Right lobe of liver (tissue), 6 donors: ENCODE data around the gene ITGA2. TPM values are rescaled to one million over a fixed set of nuclear protein-coding genes. Genes with fewer than 3 reads are reported as not detected.

Source experiments
- ATAC-seq, 4 donors: fragments of 200-7000 bp; cut with Tn5 transposase; one replicate each; pipeline ENCODE4 v1.9.1; 2020; ENCODE audit warnings: mild to moderate bottlenecking in 4 of 4, moderate library complexity in 4 of 4
- DNase-seq, 3 donors: peaks; one replicate each; pipeline ENCODE4 v3.0.0-alpha.2; 2020
- H3K27ac ChIP-seq, 3 donors: fragments of 200-600 bp; one replicate each; pipeline ENCODE4 v1.8.0; 2022
- H3K27me3 ChIP-seq, 2 donors: fragments of 200-600 bp; one replicate each; pipeline ENCODE4 v1.8.0; 2022
- H3K36me3 ChIP-seq, 4 donors: fragments of 200-600 bp; sonication (generic) in 1 of 4; one replicate each; pipeline versions ENCODE4 v1.5.1 to v1.8.0; 2017 to 2022; ENCODE audit warnings: control low read depth in 1 of 4
- H3K4me1 ChIP-seq, 4 donors: fragments of 200-600 bp; sonication (generic) in 1 of 4; one replicate each; pipeline versions ENCODE4 v1.5.1 to v1.8.0; 2017 to 2022; ENCODE audit warnings: control low read depth in 1 of 4
- H3K4me3 ChIP-seq, 3 donors: fragments of 200-600 bp; one replicate each; pipeline ENCODE4 v1.8.0; 2022
- H3K9me3 ChIP-seq, 4 donors: fragments of 200-600 bp; sonication (generic) in 1 of 4; one replicate each; pipeline versions ENCODE4 v1.5.1 to v1.8.0; 2017 to 2022; ENCODE audit warnings: control low read depth in 1 of 4
- POLR2A ChIP-seq: fragments of 450-650 bp; IDR thresholded peaks from one replicate; pipeline ENCODE4 v1.6.1; 2017; ENCODE audit warnings: antibody characterized with exemption, mild to moderate bottlenecking
- WGBS: methylation state at CpG from one replicate; pipeline ENCODE4 v1.1.6; 2018; ENCODE audit warnings: low coverage, low lambda C conversion rate; ENCODE audit not compliant: insufficient coverage; ENCODE audit errors: missing lambda C conversion rate; 5-methylcytosine and 5-hydroxymethylcytosine counted together
- intact Hi-C, 2 donors: fragments of 100-400 bp; cut with DNase I; formaldehyde crosslinking; loops; one replicate each; pipeline versions ENCODE4 v1.11.2 to v1.14.1; 2022
- total RNA-seq, 6 experiments: library from RNA; depleted of rRNA in 2 of 6; stranded (reverse); fragments of >200 nt in 2 of 6; fragmentation: NEBNext Ultra II Directional in 3 of 6; extraction: Animal tissue kit (Norgen Biotek cat#: 25700) in 3 of 6; gene quantifications; one replicate each; pipeline versions ENCODE4 v1.1.0 to v1.2.4, GENCODE V29; 2016 to 2023
- TF ChIP-seq, protein P1 (sequence below), 4 donors: fragments of 200-600 bp in 3 of 4; fragments of 450-650 bp in 1 of 4; IDR thresholded peaks; one replicate each; pipeline versions ENCODE4 v1.5.1 to v1.8.0; 2016 to 2022; ENCODE audit warnings: antibody characterized with exemption in 4 of 4, mild to moderate bottlenecking in 2 of 4
- donor health status: DM: no; HTN: yes; CAD: no.
- donor health status: DM: no; HTN: no; CAD: no.
- donor health status: DM: no; HTN: no; CAD: no.
- donor health status: DM: no; HTN: yes; CAD: no.
- donor health status: DM: no; HTN: yes; CAD: no.

ITGA2 gene
- total RNA-seq, 6 experiments from 2014 or later = 0.11 to 1.6 (median 0.40) TPM

GRCh38 chr5:52947208-52947607 is 41.9 kb upstream of the ITGA2 start:
- 32% methylated on average over 4 of the region's 4 CpGs for WGBS
- no peak overlapping the region for H3K27ac ChIP-seq

DNA sequence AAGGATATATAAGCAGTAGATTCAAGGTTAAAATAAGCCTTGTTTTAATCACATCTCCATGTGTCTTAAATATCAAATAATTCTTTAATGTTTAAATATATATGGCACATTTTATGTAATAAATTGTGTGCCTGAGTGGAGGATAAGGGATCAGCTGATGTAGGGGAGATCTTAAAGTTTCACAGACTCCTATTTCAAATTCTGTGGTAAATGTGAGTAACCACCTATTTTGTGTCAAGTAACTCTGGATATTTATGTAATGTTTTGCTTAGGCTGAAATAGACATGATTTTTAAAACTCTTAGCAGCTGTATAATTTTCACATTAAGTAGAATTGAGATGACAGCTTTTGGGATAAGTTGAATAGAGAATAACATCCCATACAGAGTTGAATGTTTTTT is 41.3 kb upstream of the ITGA2 start:
- intact Hi-C loops = loop anchor here in 1 of 2 donors (10.0 kb wide), 1 partner anchor 137 kb away; no protein-coding TSS in a partner anchor
- TF ChIP-seq, protein P1, sequence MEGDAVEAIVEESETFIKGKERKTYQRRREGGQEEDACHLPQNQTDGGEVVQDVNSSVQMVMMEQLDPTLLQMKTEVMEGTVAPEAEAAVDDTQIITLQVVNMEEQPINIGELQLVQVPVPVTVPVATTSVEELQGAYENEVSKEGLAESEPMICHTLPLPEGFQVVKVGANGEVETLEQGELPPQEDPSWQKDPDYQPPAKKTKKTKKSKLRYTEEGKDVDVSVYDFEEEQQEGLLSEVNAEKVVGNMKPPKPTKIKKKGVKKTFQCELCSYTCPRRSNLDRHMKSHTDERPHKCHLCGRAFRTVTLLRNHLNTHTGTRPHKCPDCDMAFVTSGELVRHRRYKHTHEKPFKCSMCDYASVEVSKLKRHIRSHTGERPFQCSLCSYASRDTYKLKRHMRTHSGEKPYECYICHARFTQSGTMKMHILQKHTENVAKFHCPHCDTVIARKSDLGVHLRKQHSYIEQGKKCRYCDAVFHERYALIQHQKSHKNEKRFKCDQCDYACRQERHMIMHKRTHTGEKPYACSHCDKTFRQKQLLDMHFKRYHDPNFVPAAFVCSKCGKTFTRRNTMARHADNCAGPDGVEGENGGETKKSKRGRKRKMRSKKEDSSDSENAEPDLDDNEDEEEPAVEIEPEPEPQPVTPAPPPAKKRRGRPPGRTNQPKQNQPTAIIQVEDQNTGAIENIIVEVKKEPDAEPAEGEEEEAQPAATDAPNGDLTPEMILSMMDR (IDR thresholded peaks at IDR 0.05) = no peak
- TF ChIP-seq POLR2A = no peak
- H3K4me1 ChIP-seq = no peaks in the 10 kb centered on the region

More at GRCh38 chr5:52947208-52947607, 41.9 kb upstream of the ITGA2 start:
- H3K4me3 ChIP-seq = no peak overlapping the region
- ATAC-seq (no peak), DNase-seq (no peak)
- intact Hi-C loops = loop anchor here in 1 of 2 donors (10.0 kb wide), 1 partner anchor 138 kb away; no protein-coding TSS in a partner anchor
- H3K9me3 ChIP-seq = no peaks in the 10 kb centered on the region
- no peaks in the 10 kb centered on the region for H3K4me1 ChIP-seq
- H3K36me3 ChIP-seq = peaks cover 0 to 9% (median 3%) of the 10 kb centered on the region in 4 donors
- TF ChIP-seq POLR2A = no peak
- TF ChIP-seq, protein P1 (IDR thresholded peaks at IDR 0.05) = no peak
- no peaks in the 10 kb centered on the region for H3K27me3 ChIP-seq

DNA sequence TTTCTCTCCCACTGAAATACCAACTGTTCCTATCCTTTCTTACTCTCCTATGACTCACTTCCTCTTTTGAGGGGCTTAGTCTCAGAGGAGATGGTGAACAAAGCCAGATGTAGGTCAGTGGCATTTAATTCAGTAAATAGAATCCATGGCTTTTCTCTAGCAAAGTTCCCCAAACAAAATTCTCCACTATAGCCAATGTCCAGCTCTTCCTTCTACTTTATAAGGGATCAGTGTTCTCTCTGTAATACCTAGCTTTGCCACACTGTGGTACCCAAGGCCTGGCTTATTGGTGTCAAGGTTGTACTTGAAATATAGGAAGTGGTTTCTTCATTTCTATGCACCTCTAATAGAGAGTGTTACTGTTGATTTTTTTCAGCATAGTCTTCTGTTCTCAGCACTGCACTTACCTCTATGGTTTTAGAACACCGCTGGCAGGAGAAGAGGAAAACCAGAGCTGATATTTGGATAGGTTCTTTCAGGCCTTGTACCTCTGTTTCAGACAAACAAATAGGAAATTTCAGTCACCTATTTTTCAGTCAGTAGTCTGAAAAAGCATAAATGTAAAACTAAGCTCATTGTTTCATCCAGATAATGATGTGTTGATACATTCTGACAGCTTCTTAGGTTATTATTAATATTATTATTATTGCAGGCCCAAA is 40.6 kb upstream of the ITGA2 start:
- H3K27me3 ChIP-seq = no peaks in the 10 kb centered on the region
- H3K9me3 ChIP-seq = no peaks in the 10 kb centered on the region
- H3K4me1 ChIP-seq = no peaks in the 10 kb centered on the region
- DNase-seq (no peak), ATAC-seq (peak; percentile 80 to 95 (median 92))
- 60% methylated on average over 1 of the region's 1 CpG for WGBS
- no peak overlapping the region for H3K4me3 ChIP-seq
- no peak for TF ChIP-seq POLR2A
- TF ChIP-seq, protein P1 (IDR thresholded peaks at IDR 0.05) = peak; percentile 48 to 76 (median 58)
- intact Hi-C loops = loop anchor here in 1 of 2 donors (10.0 kb wide), 1 partner anchor 136 kb away; no protein-coding TSS in a partner anchor
- H3K27ac ChIP-seq = peak overlapping the region in 1 of 3 donors; percentile 1
- peaks cover 0 to 16% (median 9%) of the 10 kb centered on the region in 4 donors for H3K36me3 ChIP-seq

More for the DNA sequence above, 41.3 kb upstream of the ITGA2 start:
- DNase-seq (no peak), ATAC-seq (no peak)
- no peaks in the 10 kb centered on the region for H3K27me3 ChIP-seq
- no peaks in the 10 kb centered on the region for H3K9me3 ChIP-seq
- no peak overlapping the region for H3K4me3 ChIP-seq
- H3K27ac ChIP-seq = no peak overlapping the region
- H3K36me3 ChIP-seq = peaks cover 0 to 12% (median 6%) of the 10 kb centered on the region in 4 donors

GRCh38 chr5:52950686-52951085 is 38.5 kb upstream of the ITGA2 start:
- Histone ChIP-seq H3K4me3 (no peak overlapping the region), H3K27me3 (no peaks in the 10 kb centered on the region), H3K36me3 (peaks cover 0 to 23% (median 13%) of the 10 kb centered on the region in 4 donors), H3K9me3 (no peaks in the 10 kb centered on the region), H3K27ac (no peak overlapping the region), H3K4me1 (no peaks in the 10 kb centered on the region)
- intact Hi-C loops = no loop called here
- no peak for DNase-seq
- TF ChIP-seq, protein P1 (IDR thresholded peaks at IDR 0.05) = no peak
- TF ChIP-seq POLR2A = no peak
- ATAC-seq = no peak
- WGBS = 100% methylated on average over 3 of the region's 3 CpGs
